Activated T-cell treated with anti-CD3 and anti-CD28 coated beads for 1 hour (primary cell): Measurements from ENCODE around the gene SARS1.

ENCODE experiments used
- DNase-seq: peaks from one replicate; pipeline ENCODE4 v3.0.0-alpha.2; 2020; ENCODE audit warnings: low read depth

Gene SARS1

GRCh38 chr1:109249654-109250401, 36.1 kb downstream of the SARS1 start:
- DNase-seq = no peak

- no peak for DNase-seq
Measured at GRCh38 chr1:109250454-109251276, 36.9 kb downstream of the SARS1 start.

GRCh38 chr1:109251277-109252166, 37.8 kb downstream of the SARS1 start:
- no peak for DNase-seq

- no peak for DNase-seq
Measured at GRCh38 chr1:109252167-109252892, 38.6 kb downstream of the SARS1 start.

- DNase-seq = no peak
Measured at GRCh38 chr1:109252893-109253802, 39.4 kb downstream of the SARS1 start.

- no peak for DNase-seq
Measured at GRCh38 chr1:109253803-109254620, 40.3 kb downstream of the SARS1 start.

- DNase-seq = no peak
Measured at GRCh38 chr1:109254621-109255096, 40.9 kb downstream of the SARS1 start.

GRCh38 chr1:109255097-109255651, 41.5 kb downstream of the SARS1 start:
- no peak for DNase-seq

- no peak for DNase-seq
Measured at GRCh38 chr1:109255678-109256077, 42.0 kb downstream of the SARS1 start.

- no peak for DNase-seq
Measured at GRCh38 chr1:109256085-109256484, 42.4 kb downstream of the SARS1 start.

GRCh38 chr1:109256971-109257681, 43.4 kb downstream of the SARS1 start:
- no peak for DNase-seq

- DNase-seq = no peak
Measured at GRCh38 chr1:109257682-109258421, 44.1 kb downstream of the SARS1 start.

GRCh38 chr1:109258481-109259466, 45.1 kb downstream of the SARS1 start:
- DNase-seq = no peak

- DNase-seq = no peak
Measured at GRCh38 chr1:109259674-109260557, 46.2 kb downstream of the SARS1 start.

- DNase-seq = no peak
Measured at GRCh38 chr1:109261006-109261405, 47.3 kb downstream of the SARS1 start.

GRCh38 chr1:109261578-109261977, 47.9 kb downstream of the SARS1 start:
- no peak for DNase-seq
